ENCODE measurements around the gene RNF222. TPM values are rescaled to one million over a fixed set of nuclear protein-coding genes. Genes with fewer than 3 reads are reported as not detected.

Gene RNF222
- total RNA-seq, 1 experiment from 2014 or later: 0.09 TPM

DNA sequence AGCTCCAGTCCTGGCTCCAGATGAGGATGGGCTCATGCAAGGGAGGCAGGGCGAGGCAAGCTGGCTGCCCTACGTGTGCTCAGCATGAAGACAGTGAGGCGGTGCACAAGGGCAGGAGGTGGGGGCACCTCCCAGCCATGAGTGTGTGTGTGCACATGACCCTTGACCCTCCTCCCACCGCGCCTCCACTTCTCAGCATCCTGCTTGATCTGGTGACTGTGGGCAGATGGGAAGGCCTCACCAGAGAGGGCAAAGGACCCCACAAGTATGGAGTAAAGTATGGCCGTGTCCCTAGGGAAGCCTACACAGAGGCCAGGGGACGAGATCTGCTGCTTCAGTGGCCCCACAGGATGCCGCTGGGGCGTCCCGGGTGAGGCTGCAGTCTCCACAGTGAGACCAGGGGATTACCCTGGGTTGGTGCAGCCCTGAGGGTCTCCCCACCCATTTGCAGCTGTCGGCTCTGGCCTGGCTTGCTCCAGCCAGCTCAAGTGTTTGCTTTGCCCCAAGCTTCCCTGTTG, 7.9 kb upstream of the RNF222 start:
- Histone ChIP-seq H3K23me2 (ENCODE audit: insufficient read length, low read depth, low read length, poor library complexity, severe bottlenecking) (no peaks in the 10 kb centered on the region), H3K56ac (ENCODE audit: insufficient read length, low read depth, low read length) (no peak overlapping the region), H3K4ac (ENCODE audit: low read depth, low read length) (no peak overlapping the region), H3T11ph (ENCODE audit: low read length) (no peak overlapping the region), H3K9ac (ENCODE audit: extremely low read depth, insufficient read length, low read length) (no peak overlapping the region), H2BK120ac (ENCODE audit: low read depth, low read length, poor library complexity, severe bottlenecking) (no peak overlapping the region), H2BK5ac (ENCODE audit: insufficient read length, low read length) (no peak overlapping the region), H3K27me3 (ENCODE audit: insufficient read depth, low read length) (no peaks in the 10 kb centered on the region), H3K4me1 (ENCODE audit: insufficient read depth, low read length) (no peaks in the 10 kb centered on the region), H4K91ac (ENCODE audit: insufficient read length, low read depth, low read length) (no peak overlapping the region), H2AFZ (ENCODE audit: low read length) (no peak overlapping the region), H3K14ac (ENCODE audit: insufficient read depth, low read length) (no peak overlapping the region; the same call in 1 of the 2 replicates), H4K8ac (replicated peaks; ENCODE audit: insufficient read length, low read depth, low read length) (no peak overlapping the region), H3K79me1 (ENCODE audit: insufficient read depth, low read depth, low read length, poor library complexity, severe bottlenecking) (no peaks in the 10 kb centered on the region), H4K5ac (ENCODE audit: insufficient read length, low read depth, low read length) (no peak overlapping the region), H2BK15ac (ENCODE audit: low read depth, low read length) (no peak overlapping the region), H3K18ac (ENCODE audit: insufficient read length, low read depth, low read length) (no peak overlapping the region), H2BK20ac (ENCODE audit: low read depth, low read length, poor library complexity, severe bottlenecking) (no peak overlapping the region), H3K23ac (ENCODE audit: insufficient read length, low read depth, low read length) (no peak overlapping the region), H4K20me1 (ENCODE audit: control insufficient read depth, insufficient read depth, insufficient read length) (no peaks in the 10 kb centered on the region), H3K27ac (ENCODE audit: insufficient read length, low read depth, low read length) (no peak overlapping the region), H3K79me2 (ENCODE audit: insufficient read depth, low read length) (no peaks in the 10 kb centered on the region), H2BK12ac (ENCODE audit: insufficient read length, low read depth, low read length) (no peak overlapping the region), H2AK5ac (ENCODE audit: insufficient read length, low read length) (no peak overlapping the region), H3K9me3 (ENCODE audit: control insufficient read depth, low read depth, low read length) (no peaks in the 10 kb centered on the region), H3K4me2 (ENCODE audit: insufficient read depth, insufficient read length, low read length) (no peak overlapping the region)
- Mint-ChIP-seq H3K4me3 (no peak overlapping the region), H3K4me1 (peaks cover 12 to 15% of the 10 kb centered on the region in 2 experiments), H3K36me3 (ENCODE audit: insufficient read depth in 1 of 3, low read depth in 3 of 3) (no peaks in the 10 kb centered on the region), H3K27ac (no peak overlapping the region), H3K9me3 (no peaks in the 10 kb centered on the region), H3K27me3 (ENCODE audit: low read depth) (peaks cover 5% of the 10 kb centered on the region; the same call in 1 of the 2 replicates)
- DNase-seq: no peak
- TF ChIP-seq, protein P1, sequence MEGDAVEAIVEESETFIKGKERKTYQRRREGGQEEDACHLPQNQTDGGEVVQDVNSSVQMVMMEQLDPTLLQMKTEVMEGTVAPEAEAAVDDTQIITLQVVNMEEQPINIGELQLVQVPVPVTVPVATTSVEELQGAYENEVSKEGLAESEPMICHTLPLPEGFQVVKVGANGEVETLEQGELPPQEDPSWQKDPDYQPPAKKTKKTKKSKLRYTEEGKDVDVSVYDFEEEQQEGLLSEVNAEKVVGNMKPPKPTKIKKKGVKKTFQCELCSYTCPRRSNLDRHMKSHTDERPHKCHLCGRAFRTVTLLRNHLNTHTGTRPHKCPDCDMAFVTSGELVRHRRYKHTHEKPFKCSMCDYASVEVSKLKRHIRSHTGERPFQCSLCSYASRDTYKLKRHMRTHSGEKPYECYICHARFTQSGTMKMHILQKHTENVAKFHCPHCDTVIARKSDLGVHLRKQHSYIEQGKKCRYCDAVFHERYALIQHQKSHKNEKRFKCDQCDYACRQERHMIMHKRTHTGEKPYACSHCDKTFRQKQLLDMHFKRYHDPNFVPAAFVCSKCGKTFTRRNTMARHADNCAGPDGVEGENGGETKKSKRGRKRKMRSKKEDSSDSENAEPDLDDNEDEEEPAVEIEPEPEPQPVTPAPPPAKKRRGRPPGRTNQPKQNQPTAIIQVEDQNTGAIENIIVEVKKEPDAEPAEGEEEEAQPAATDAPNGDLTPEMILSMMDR (conservative IDR thresholded peaks at IDR 0.05): no peak
- no CpG with 5 or more reads among the region's 11 CpGs for WGBS (ENCODE audit: extremely low coverage, insufficient read length, low lambda C conversion rate)

Measured in H9 (cell line).